HUES64 (cell line): ENCODE results near the gene B4GALT7.
"Not testable (repeated sequence)": the region's sequence is repeated elsewhere in the genome, so short reads cannot be mapped to it uniquely, and the experiment has no call there.

Experiments
- H3K27ac ChIP-seq: 2 replicates; pipeline ENCODE4 v1.7.0; 2013; ENCODE audit warnings: low read depth, low read length, inconsistent platforms
- H3K27me3 ChIP-seq: 2 replicates; pipeline ENCODE4 v1.6.1; 2013; ENCODE audit warnings: mild to moderate bottlenecking, low read length; ENCODE audit not compliant: insufficient read depth
- H3K36me3 ChIP-seq: 2 replicates; pipeline ENCODE4 v1.6.1; 2013; ENCODE audit warnings: mild to moderate bottlenecking, low read length; ENCODE audit not compliant: insufficient read depth
- H3K4me1 ChIP-seq: 2 replicates; pipeline ENCODE4 v1.6.1; 2013; ENCODE audit warnings: mild to moderate bottlenecking, low read length, moderate library complexity; ENCODE audit not compliant: insufficient read depth
- H3K4me3 ChIP-seq: 2 replicates; pipeline ENCODE4 v1.5.1; 2013; ENCODE audit warnings: mild to moderate bottlenecking, low read length, moderate library complexity
- H3K9ac ChIP-seq: 2 replicates; pipeline ENCODE4 v1.6.1; 2013; ENCODE audit warnings: mild to moderate bottlenecking, low read depth, low read length
- H3K9me3 ChIP-seq: 2 replicates; pipeline ENCODE4 v1.6.1; 2013; ENCODE audit warnings: low read depth, low read length; ENCODE audit not compliant: insufficient read depth
- WGBS: fragments of 150-250, 120-280 bp; methylation state at CpG from one replicate; pipeline ENCODE4 v1.1.7; 2013; ENCODE audit warnings: missing lambda C conversion rate; 5-methylcytosine and 5-hydroxymethylcytosine counted together

Gene B4GALT7

GRCh38 chr5:177658542-177658941, 58.6 kb downstream of the B4GALT7 start:
- WGBS, result 100% methylated on average over 1 of the region's 3 CpGs
- not testable (repeated sequence) for H3K27ac ChIP-seq, H3K36me3 ChIP-seq, H3K9me3 ChIP-seq, H3K27me3 ChIP-seq, H3K4me1 ChIP-seq, H3K4me3 ChIP-seq, H3K9ac ChIP-seq
